Stimulated activated CD4-positive, alpha-beta T cell treated with anti-CD3 and anti-CD28 coated beads, TNF-alpha, amount 100 ng/mL, for 1 hour (primary cell): ENCODE data around the gene PGF.

Source experiments
- DNase-seq, 3 donors: peaks; one replicate each; pipeline ENCODE4 v3.0.0-alpha.2; 2020; ENCODE audit warnings: low read depth in 3 of 3, low spot score in 1 of 3

PGF gene

DNA sequence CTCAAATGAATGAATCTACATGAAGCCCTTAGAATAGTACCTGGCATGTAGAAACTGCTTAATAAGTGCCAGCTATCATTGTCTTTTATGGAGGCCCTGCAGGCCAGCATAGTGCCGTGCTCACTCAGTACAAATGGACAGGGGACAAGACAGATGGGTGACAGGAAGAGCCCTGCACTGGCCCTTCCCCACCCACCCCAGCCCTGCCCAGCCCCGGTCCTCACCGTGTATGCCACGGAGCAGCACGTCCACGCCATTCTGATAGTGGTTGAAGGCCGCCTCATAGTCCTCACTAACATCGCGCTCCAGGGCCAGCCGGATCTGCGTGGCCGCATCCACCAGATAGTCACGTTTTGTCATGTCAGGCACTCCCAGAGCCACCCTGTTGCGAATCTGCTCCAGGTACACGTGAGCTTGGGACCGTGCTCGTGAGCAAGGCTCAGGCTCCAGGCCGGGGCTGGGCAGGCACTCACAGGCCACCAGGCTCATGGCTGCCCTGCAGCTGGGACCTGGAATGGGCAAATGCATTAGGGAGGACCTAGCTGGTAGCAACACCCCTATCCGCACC is 34.3 kb downstream of the PGF start:
- no peak for DNase-seq

DNA sequence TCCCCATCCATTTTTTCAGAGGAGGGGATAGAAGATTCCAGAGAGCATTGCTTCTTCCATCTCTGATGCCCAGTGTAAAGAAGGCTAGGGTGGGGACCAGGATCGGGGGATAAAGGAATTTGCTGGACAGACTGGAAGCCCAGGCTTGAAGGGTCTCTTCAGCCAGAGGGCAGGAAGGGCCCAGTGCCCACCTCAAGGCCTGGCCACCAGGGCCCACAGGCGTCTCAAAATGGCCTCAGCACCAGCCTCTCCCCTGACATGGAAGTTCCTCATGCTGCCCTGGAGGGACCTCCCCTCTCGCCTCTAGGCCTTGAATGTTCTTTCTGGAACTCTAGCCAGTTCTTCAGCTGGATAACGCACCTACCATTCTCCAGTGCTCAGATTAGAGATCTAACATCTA is 35.1 kb downstream of the PGF start:
- DNase-seq, result no peak

- DNase-seq, result no peak
Measured at GRCh38 chr14:74919421-74920165, 35.8 kb downstream of the PGF start.

DNA sequence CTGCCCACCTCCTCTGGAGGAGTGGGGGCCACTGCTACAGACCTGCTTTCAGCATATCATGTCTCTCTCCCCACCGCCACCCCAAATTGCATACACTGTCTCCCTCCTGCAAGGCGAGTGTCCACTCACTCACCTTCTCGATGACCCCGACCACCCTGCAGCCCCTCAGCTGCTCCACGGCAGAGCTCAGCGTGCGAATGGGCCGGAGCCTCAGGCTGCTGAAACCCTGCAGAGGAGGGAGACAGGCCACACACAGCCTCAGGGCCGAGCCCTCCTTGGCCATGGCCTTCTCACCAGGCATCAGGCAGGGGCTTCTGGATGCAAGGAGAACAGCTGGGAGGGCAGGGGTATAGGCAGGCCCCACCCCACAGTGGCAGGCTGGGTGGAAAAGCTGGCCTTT is 37.0 kb downstream of the PGF start:
- no peak for DNase-seq

DNA sequence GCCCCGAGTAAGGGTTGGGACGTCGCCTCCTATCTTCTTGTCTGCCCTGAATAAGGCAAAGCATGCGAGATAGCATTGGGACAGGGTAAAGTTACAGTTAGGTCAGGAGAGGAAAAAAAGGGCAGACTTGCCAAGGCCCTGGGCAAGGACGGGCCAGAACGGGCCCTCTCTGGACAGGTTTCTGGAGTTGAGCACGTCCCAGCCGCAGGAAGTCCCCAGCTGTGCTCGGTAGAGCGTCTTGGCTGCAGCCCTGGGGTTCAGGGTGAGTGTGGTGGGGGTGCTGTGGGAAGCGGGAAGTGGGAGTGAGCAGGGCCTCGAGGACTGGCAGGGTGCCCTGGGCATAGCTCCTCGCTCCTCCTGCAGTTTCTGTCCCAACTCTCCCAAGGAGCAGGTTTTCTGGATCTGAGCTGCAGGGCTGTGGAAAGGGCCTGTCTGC is 37.7 kb downstream of the PGF start:
- no peak for DNase-seq

GRCh38 chr14:74917178-74917543 is 38.2 kb downstream of the PGF start:
- DNase-seq, result no peak

DNA sequence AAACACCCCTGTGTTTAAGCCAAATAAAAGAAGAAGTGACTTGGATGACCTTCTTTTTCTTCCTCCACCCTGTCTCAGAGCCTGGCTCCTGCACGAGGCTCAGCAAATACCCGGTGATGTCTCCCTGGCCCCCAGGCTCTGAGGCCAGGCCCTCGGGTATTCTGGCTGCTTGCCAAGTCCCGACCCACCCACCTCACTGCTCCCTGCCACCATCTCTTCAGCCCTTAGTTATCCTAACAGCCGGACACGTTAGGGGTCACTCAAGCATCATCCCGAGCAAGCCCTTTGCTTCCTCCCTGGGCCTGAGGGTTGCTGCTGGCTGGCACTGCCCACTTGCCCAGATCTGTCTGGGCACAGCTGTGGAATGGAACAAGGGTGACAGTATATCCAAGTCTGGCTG is 39.6 kb downstream of the PGF start:
- no peak for DNase-seq

DNA sequence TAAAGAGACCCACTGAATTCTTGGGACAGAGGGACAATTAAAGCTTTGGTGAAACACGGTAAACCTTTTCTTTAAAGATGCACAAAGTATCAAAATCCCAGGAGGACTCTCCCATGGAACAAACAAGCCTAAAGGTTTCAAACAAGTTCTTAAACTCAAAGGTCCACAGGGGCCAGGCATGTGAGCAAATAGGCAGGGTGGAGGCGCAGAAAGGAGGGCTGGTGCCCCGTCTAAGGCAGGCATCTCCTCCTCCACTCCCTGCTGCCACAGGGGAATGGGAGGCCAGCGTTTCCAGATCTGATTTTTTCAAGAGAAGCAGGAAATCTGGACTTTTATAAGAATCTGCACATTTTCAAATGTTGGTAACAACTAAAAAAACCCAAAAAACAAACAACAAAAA is 40.0 kb downstream of the PGF start:
- no peak for DNase-seq

- DNase-seq, result no peak
Measured at GRCh38 chr14:74913986-74914573, 41.3 kb downstream of the PGF start.

GRCh38 chr14:74913393-74913910 is 41.9 kb downstream of the PGF start:
- DNase-seq, result no peak

- no peak for DNase-seq
Measured at GRCh38 chr14:74912801-74913200, 42.6 kb downstream of the PGF start.

DNA sequence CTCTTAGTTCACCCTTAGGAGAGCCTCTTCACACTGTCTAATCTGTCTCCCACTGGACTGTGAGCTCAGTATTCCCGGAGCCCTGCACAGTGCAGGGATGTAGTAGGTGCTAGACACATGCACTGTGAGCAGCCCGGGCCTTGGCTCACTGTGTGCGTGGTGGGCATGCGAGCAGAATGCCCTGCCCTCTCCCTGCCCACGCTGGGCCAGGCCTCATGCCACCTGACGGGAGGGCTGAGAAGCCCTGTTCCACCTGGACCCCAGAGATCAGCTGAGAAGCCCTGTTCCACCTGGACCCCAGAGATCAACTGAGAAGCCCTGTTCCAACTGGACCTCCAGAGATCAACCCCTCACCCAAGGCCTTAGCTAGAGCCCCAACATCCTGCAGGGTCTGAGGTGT is 43.3 kb downstream of the PGF start:
- no peak for DNase-seq

- DNase-seq, result no peak
Measured at GRCh38 chr14:74911704-74912103, 43.7 kb downstream of the PGF start.

GRCh38 chr14:74911221-74911620 is 44.2 kb downstream of the PGF start:
- DNase-seq, result no peak

GRCh38 chr14:74910556-74910955 is 44.8 kb downstream of the PGF start:
- DNase-seq, result no peak

DNA sequence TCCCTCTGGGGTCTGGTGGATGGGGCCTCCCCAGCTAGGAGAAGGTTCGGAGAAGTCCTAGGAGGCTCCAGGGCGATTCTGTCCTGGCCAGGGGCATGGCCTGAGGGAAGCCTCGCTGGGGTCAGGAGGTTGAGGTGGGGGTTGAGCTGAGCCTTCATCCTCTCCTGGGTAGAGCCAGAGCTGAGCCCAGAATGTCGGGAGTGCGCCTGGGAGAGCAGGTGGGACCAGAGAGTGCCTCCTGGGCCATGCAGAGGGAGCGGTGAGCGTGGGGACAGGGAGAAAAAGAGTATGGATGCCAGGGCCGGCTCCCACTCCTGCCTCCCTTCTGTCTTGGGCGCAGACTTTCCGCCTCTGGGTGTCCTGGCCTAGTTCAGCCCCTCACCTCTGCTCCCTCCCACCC is 45.5 kb downstream of the PGF start:
- no peak for DNase-seq

GRCh38 chr14:74909501-74909900 is 45.9 kb downstream of the PGF start:
- no peak for DNase-seq

- no peak for DNase-seq
Measured at GRCh38 chr14:74908861-74909341, 46.5 kb downstream of the PGF start.

DNA sequence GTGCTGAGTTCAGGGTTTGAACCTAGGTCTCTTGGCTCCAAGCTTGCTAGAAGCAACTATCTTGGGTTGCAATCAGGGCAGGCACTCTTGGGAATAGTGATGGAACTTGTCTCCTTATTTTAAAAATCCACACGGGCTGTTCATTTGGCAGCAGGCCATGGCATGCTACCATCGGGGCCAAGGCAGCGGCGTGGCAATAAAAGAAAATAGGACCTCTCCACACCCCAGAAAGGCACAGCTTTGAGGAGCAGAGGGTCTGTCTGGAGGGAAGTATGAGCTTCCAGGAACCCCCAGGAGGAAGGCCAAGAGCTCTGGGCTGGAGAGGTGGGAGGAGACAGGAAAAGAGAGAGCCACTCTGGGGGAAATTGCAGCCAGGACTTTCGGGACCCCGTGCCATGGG is 47.7 kb downstream of the PGF start:
- DNase-seq, result no peak

DNA sequence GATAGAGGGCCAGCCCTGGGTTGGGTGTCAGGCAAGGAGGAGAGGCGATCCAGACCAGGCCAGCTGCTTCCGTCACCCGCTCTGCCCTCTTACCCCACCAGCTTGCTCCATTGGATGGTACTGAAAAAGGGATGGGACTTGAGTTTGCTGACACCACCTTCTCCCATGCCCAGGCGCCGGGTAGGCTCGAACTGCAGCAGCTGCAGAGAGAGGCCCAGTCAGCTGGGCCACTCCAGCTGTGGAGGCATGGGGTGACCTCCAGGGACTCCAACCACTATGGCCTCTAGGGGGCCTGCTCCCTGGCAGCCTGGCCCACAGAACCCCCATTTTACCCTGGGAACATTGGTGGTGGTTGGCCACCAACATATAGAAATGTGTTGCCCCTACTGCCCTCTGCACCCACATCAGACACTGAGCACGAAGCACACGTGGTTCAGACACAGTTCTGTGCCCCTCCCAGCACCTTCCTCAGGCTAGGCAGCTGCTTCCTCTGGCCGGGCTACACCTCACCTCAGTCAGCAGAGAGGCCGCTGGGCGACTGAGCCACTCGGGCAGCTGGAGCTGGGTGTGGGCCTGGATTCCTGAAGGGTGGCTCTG is 48.4 kb downstream of the PGF start:
- DNase-seq, result no peak

DNA sequence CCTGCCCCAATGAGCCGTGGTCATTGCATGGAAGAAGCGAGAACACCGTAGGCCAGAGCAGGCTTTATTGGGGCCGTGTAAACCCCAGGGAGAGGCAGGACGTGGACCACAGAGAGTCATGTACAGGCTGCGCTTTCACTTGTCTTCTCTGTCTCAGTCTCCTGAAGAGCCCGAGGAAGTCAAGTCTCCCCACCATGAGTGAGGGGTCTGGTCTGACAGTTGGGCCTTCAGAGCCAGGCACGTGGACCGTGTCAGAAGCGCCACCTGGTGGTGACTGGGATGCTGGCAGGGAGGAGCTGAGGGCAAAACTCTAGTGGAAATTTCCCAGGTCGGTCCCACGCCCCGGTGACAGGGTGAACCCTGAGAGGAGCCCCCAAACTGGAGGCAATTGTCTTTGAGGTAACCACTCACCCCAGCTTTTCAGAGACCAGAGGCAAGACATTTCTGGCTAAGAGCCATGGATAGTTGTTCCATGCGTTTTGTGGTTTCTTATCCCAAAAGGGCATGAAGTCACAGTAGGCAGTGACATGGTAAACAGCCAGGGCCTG is 49.7 kb downstream of the PGF start:
- peak; percentile 42 to 74 (median 62) for DNase-seq
